Sigmoid colon (tissue), 7 donors: Measurements from ENCODE around the gene BTNL9. TPM values are rescaled to one million over a fixed set of nuclear protein-coding genes. Genes with fewer than 3 reads are reported as not detected.

ENCODE experiments used
- DNase-seq: peaks from one replicate; pipeline ENCODE4 v3.0.0-alpha.2; 2019
- H3K27ac ChIP-seq, 4 donors: fragments of 200-600 bp; sonication (generic); one replicate each; pipeline ENCODE4 v1.5.1; 2016 to 2019; ENCODE audit warnings: mild to moderate bottlenecking in 1 of 4
- H3K27me3 ChIP-seq, 3 donors: fragments of 200-600 bp; sonication (generic); one replicate each; pipeline ENCODE4 v1.5.1; 2019; ENCODE audit warnings: mild to moderate bottlenecking in 1 of 3
- H3K36me3 ChIP-seq, 4 donors: fragments of 200-600 bp; sonication (generic); one replicate each; pipeline ENCODE4 v1.5.1; 2016 to 2019
- H3K4me1 ChIP-seq, 4 donors: fragments of 200-600 bp; sonication (generic); one replicate each; pipeline ENCODE4 v1.5.1; 2017 to 2019
- H3K4me3 ChIP-seq, 4 donors: fragments of 200-600 bp; sonication (generic); one replicate each; pipeline ENCODE4 v1.5.1; 2017 to 2019; ENCODE audit warnings: mild to moderate bottlenecking in 2 of 4, moderate library complexity in 1 of 4
- H3K9me3 ChIP-seq, 4 donors: fragments of 200-600 bp in 3 of 4; sonication (generic) in 3 of 4; one replicate each; pipeline versions ENCODE4 v1.5.1 to v1.6.1; 2013 to 2019
- CTCF ChIP-seq, 4 experiments: fragments of 450-650 bp in 3 of 4; fragments of 200-600 bp in 1 of 4; IDR thresholded peaks; one replicate each; pipeline ENCODE4 v1.5.1; 2016 to 2019; ENCODE audit warnings: antibody characterized with exemption in 4 of 4, mild to moderate bottlenecking in 3 of 4, moderate library complexity in 2 of 4
- EP300 ChIP-seq, 4 donors: sonication (generic); formaldehyde crosslinking; IDR thresholded peaks; one replicate each; pipeline ENCODE4 v1.6.1; 2017; ENCODE audit warnings: antibody characterized with exemption in 4 of 4
- POLR2A ChIP-seq, 2 donors: fragments of 450-650 bp; IDR thresholded peaks; one replicate each; pipeline ENCODE4 v1.6.1; 2016; ENCODE audit warnings: antibody characterized with exemption in 2 of 2, mild to moderate bottlenecking in 2 of 2, moderate library complexity in 2 of 2
- POLR2AphosphoS5 ChIP-seq, 4 donors: sonication (generic); formaldehyde crosslinking; IDR thresholded peaks; one replicate each; pipeline ENCODE4 v1.6.1; 2017; ENCODE audit warnings: antibody characterized with exemption in 4 of 4
- WGBS, 2 donors: extraction: QIAGEN DNeasy Blood & Tissue Kit; methylation state at CpG; one replicate each; pipeline ENCODE4 v1.1.7; 2013; 5-methylcytosine and 5-hydroxymethylcytosine counted together
- intact Hi-C: fragments of 100-400 bp; cut with DNase I; formaldehyde crosslinking; loops from one replicate; pipeline ENCODE4 v1.15.1; 2023
- polyA plus RNA-seq, 3 donors: library from polyadenylated mRNA; stranded (reverse); fragments of 200-250 nt; gene quantifications; one replicate each; pipeline ENCODE4 v1.2.3, GENCODE V29; 2013
- total RNA-seq, 4 donors: library from RNA; depleted of rRNA; stranded (reverse); fragments of >200 nt; gene quantifications; one replicate each; pipeline ENCODE4 v1.1.0, GENCODE V29; 2016
- donor health status: healthy with polysubstance abuse.
- donor health status: Bipolar disorder and iron deficiency.
- donor health status: healthy.

The BTNL9 gene
- total and polyA plus RNA-seq, 7 donors: 0.46 to 34.9 (median 5.0) TPM

GRCh38 chr5:181042722-181043121, 2.7 kb downstream of the BTNL9 start:
- WGBS, 2 donors: 67 to 74% methylated on average over 11 of the region's 11 CpGs
- peaks cover 0 to 50% (median 17%) of the 10 kb centered on the region in 3 donors for H3K27me3 ChIP-seq
- no peak for DNase-seq
- no peaks in the 10 kb centered on the region for H3K9me3 ChIP-seq
- H3K27ac ChIP-seq: no peak overlapping the region
- TF ChIP-seq CTCF (IDR thresholded peaks at IDR 0.05): no peak
- TF ChIP-seq POLR2A (IDR thresholded peaks at IDR 0.05): no peak
- no peak for TF ChIP-seq POLR2AphosphoS5 (IDR thresholded peaks at IDR 0.05)
- no peak for TF ChIP-seq EP300 (IDR thresholded peaks at IDR 0.05)
- no peaks in the 10 kb centered on the region for H3K36me3 ChIP-seq
- intact Hi-C loops: no loop called here
- no peak overlapping the region for H3K4me3 ChIP-seq
- no peaks in the 10 kb centered on the region for H3K4me1 ChIP-seq

- H3K27ac ChIP-seq: peak overlapping the region in 1 of 4 donors; percentile 27
- no peaks in the 10 kb centered on the region for H3K36me3 ChIP-seq
- no peak overlapping the region for H3K4me3 ChIP-seq
- TF ChIP-seq POLR2AphosphoS5 (IDR thresholded peaks at IDR 0.05): no peak
- no peak for TF ChIP-seq CTCF (IDR thresholded peaks at IDR 0.05)
- no peak for TF ChIP-seq EP300 (IDR thresholded peaks at IDR 0.05)
- TF ChIP-seq POLR2A (IDR thresholded peaks at IDR 0.05): no peak
- no peak for DNase-seq
- no peaks in the 10 kb centered on the region for H3K4me1 ChIP-seq
- H3K27me3 ChIP-seq: peaks cover 0 to 51% (median 24%) of the 10 kb centered on the region in 3 donors
- intact Hi-C loops: no loop called here
- no peaks in the 10 kb centered on the region for H3K9me3 ChIP-seq
- 68 to 73% methylated on average over 12 of the region's 12 CpGs for WGBS, 2 donors
Measured at GRCh38 chr5:181043285-181044092, 3.4 kb downstream of the BTNL9 start.

- Histone ChIP-seq H3K9me3 (no peaks in the 10 kb centered on the region), H3K4me1 (no peaks in the 10 kb centered on the region), H3K27me3 (peaks cover 0 to 55% (median 27%) of the 10 kb centered on the region in 3 donors), H3K36me3 (no peaks in the 10 kb centered on the region), H3K4me3 (no peak overlapping the region), H3K27ac (peak overlapping the region in 1 of 4 donors; percentile 27)
- 84 to 86% methylated on average over 10 of the region's 10 CpGs for WGBS, 2 donors
- no peak for DNase-seq
- TF ChIP-seq POLR2AphosphoS5 (IDR thresholded peaks at IDR 0.05) (no peak), EP300 (IDR thresholded peaks at IDR 0.05) (no peak), CTCF (IDR thresholded peaks at IDR 0.05) (no peak), POLR2A (IDR thresholded peaks at IDR 0.05) (no peak)
- intact Hi-C loops: no loop called here
Measured at GRCh38 chr5:181044093-181044599, 4.1 kb downstream of the BTNL9 start.

- H3K27me3 ChIP-seq: peaks cover 0 to 60% (median 33%) of the 10 kb centered on the region in 3 donors
- H3K36me3 ChIP-seq: no peaks in the 10 kb centered on the region
- intact Hi-C loops: no loop called here
- WGBS, 2 donors: 44 to 53% methylated on average over 11 of the region's 11 CpGs
- no peak overlapping the region for H3K4me3 ChIP-seq
- H3K27ac ChIP-seq: no peak overlapping the region
- TF ChIP-seq POLR2A (IDR thresholded peaks at IDR 0.05): no peak
- TF ChIP-seq EP300 (IDR thresholded peaks at IDR 0.05): no peak
- no peak for TF ChIP-seq CTCF (IDR thresholded peaks at IDR 0.05)
- no peak for TF ChIP-seq POLR2AphosphoS5 (IDR thresholded peaks at IDR 0.05)
- H3K9me3 ChIP-seq: no peaks in the 10 kb centered on the region
- H3K4me1 ChIP-seq: no peaks in the 10 kb centered on the region
- DNase-seq: no peak
Measured at GRCh38 chr5:181044662-181045305, 4.7 kb downstream of the BTNL9 start.
